Measurements from ENCODE around the gene SDK2. TPM values are rescaled to one million over a fixed set of nuclear protein-coding genes. Genes with fewer than 3 reads are reported as not detected.

The SDK2 gene
- total and polyA plus RNA-seq, 2 of the 8 experiments (the other 6 are each of a cell fraction or from before 2014, with no cell fraction given), result 3.9 to 4.1 TPM

- TF ChIP-seq CHD7 (IDR thresholded peaks at IDR 0.05; ENCODE audit: insufficient replicate concordance, low read length) (no peak), CTBP2 (IDR thresholded peaks at IDR 0.05; ENCODE audit: borderline replicate concordance, insufficient read depth, insufficient read length, low read length) (no peak), SUZ12 (IDR thresholded peaks at IDR 0.05; ENCODE audit: low read length) (no peak), RFX5 (IDR thresholded peaks at IDR 0.05; ENCODE audit: borderline replicate concordance, low read depth, low read length) (no peak), EGR1 (IDR thresholded peaks at IDR 0.05; ENCODE audit: borderline replicate concordance, low read depth, low read length) (no peak), RBBP5 (IDR thresholded peaks at IDR 0.05; ENCODE audit: borderline replicate concordance, low read depth, low read length) (no peak), SIN3A (conservative IDR thresholded peaks at IDR 0.05 in 1 of 2, IDR thresholded peaks at IDR 0.05 in 1 of 2; ENCODE audit: low read depth in 1 of 2, low read length in 2 of 2) (no peak), KDM1A (IDR thresholded peaks at IDR 0.05; ENCODE audit: borderline replicate concordance, low read length) (no peak), TEAD4 (IDR thresholded peaks at IDR 0.05; ENCODE audit: low read depth, low read length) (no peak), TCF12 (IDR thresholded peaks at IDR 0.05; ENCODE audit: low read depth, low read length) (no peak), SP1 (IDR thresholded peaks at IDR 0.05; ENCODE audit: low read depth, low read length) (no peak)
These were observed 109.9 kb downstream of the SDK2 start (continued) for GRCh38 chr17:73534209-73534909.
